GM21619 (cell line): ENCODE measurements around the gene ZBTB11.
"Not testable (repeated sequence)": the region's sequence is repeated elsewhere in the genome, so short reads cannot be mapped to it uniquely, and the experiment has no call there.

Experiments used
- ATAC-seq: cut with Tn5 transposase; IDR thresholded peaks from one replicate; pipeline ENCODE4 v1.9.1; 2021; ENCODE audit not compliant: unreplicated experiment

ZBTB11 gene, protein sequence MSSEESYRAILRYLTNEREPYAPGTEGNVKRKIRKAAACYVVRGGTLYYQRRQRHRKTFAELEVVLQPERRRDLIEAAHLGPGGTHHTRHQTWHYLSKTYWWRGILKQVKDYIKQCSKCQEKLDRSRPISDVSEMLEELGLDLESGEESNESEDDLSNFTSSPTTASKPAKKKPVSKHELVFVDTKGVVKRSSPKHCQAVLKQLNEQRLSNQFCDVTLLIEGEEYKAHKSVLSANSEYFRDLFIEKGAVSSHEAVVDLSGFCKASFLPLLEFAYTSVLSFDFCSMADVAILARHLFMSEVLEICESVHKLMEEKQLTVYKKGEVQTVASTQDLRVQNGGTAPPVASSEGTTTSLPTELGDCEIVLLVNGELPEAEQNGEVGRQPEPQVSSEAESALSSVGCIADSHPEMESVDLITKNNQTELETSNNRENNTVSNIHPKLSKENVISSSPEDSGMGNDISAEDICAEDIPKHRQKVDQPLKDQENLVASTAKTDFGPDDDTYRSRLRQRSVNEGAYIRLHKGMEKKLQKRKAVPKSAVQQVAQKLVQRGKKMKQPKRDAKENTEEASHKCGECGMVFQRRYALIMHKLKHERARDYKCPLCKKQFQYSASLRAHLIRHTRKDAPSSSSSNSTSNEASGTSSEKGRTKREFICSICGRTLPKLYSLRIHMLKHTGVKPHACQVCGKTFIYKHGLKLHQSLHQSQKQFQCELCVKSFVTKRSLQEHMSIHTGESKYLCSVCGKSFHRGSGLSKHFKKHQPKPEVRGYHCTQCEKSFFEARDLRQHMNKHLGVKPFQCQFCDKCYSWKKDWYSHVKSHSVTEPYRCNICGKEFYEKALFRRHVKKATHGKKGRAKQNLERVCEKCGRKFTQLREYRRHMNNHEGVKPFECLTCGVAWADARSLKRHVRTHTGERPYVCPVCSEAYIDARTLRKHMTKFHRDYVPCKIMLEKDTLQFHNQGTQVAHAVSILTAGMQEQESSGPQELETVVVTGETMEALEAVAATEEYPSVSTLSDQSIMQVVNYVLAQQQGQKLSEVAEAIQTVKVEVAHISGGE

DNA sequence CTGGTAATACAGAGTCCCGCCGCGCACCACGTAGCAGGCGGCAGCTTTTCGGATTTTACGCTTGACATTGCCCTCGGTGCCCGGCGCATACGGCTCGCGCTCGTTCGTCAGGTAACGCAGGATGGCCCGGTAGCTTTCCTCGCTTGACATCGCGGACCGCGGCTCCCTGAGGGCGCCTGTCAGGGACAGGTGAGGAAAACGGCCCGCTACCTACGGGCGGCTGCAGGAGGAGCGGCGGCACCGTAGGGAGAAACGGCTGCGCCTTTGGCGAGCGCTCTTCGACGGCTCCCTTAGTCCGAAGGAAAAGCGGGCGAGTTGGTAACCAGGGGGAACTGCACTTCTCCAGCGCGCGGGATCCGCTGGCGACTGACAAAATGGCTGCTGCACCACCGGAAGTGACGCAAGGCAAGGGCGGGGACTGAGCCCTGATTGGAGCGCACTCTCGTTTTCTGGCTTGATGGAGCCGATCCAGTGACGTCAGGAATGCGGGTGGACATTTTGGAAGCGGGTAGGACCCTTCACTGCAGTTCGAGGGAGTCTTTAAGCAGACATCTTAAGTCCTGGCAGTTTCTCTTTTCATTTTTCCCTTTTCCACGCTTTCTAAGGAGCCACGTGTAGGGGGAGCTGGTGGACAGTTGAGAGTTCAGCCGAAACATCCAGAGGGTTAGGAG is at the start of gene ZBTB11:
TSS of gene ZBTB11 (minus strand) at position 368 of the 671 bp plus-strand sequence. CDS start at position 150, 218 bp downstream.
- ATAC-seq, result peak; percentile 76

DNA sequence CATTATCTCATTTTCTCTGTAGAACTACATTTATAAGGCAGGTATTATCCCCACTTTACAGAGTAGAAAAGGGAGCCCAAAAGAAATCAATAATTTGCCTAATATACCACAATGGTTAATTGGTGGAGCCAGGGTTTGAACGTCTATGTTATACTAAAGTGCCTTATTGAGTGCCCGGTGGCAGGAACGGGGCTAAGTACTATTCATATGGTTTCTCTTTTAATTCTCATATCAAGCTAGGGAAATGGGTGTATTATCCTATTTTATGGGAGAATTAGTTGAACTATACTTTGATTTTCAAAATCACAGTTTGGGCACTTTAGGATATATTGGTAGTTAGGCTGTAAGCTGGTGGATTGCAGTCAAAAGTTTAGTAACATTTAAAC is 49.0 kb upstream of the ZBTB11 start:
- no peak for ATAC-seq

DNA sequence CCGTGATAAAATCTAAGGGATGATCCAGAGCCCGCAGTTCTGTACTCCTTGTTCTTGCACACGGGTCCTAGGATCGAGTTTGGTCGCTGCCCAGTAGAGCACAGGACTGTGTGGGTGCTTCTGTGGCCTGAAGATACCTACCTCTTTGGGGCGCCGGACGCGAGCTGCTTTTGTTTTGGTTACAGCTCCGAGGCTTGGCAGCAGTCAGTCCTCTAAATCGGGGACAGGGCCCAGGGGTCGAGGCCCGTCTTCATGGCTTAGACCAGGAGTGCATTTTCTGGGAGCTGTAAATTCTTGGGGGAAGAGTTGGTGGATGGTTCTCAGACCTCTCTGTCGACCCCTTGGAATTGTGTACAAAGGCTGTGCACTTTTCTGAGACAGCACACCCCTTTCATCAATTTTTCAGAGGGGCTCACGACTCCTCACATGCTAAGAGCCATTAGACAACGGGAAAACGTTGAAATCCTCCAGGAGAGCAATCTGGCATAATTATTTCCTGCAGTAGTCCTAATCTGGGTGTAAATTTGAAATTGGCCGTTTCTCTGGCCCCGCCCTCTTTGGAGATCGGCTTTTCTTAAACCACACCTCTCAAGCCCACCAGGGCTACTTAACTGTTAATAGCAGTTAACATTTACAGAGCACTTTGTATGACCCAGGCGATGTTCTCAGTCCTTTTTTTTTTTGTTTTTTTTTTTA is 48.4 kb upstream of the ZBTB11 start:
- peak; percentile 10 for ATAC-seq

DNA sequence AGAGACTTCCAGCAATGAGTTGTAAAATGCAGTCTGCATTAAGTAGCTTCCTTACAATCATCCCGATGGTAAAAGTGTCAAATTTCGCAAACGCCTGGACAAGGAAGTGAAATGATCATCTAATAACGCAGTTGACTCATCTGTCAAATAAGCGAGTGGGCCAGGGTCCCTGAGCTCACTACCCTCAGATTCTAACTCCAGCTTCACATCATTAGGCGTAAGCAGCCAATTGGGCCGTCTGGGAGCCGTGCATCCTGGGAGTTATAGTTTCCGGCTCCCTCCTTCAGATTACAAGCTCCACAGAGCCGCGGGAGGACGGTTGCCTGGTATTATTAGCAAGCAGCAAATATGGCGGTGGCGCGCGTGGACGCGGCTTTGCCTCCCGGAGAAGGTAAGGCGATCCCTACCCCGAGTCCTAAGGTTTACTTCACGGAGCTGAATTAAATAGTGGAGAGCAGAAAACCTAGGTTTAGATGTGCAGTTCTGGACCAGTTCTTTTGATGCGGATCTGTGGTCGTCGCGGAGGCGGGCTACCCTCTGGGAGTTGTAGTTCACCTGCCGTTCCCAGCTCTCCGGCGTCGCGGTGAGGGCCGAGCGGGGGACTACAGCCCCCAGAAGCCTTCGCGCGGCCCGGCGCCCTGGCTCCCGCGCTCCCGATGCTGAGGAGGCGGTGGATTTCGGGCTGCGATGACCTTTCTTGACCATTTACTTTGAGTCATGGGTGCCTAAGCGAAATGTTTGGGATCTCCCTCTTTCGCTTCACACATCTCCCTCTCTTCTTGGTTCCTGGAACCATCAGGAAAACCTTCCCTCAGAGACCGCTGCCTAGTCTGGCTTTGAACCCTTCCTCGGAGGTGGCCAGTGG is 47.6 kb upstream of the ZBTB11 start, which contains the start of gene CEP97:
TSS of gene CEP97 (plus strand) at position 286 of the 865 bp plus-strand sequence. CDS start at position 349, 63 bp downstream.
- peak; percentile 83 for ATAC-seq

DNA sequence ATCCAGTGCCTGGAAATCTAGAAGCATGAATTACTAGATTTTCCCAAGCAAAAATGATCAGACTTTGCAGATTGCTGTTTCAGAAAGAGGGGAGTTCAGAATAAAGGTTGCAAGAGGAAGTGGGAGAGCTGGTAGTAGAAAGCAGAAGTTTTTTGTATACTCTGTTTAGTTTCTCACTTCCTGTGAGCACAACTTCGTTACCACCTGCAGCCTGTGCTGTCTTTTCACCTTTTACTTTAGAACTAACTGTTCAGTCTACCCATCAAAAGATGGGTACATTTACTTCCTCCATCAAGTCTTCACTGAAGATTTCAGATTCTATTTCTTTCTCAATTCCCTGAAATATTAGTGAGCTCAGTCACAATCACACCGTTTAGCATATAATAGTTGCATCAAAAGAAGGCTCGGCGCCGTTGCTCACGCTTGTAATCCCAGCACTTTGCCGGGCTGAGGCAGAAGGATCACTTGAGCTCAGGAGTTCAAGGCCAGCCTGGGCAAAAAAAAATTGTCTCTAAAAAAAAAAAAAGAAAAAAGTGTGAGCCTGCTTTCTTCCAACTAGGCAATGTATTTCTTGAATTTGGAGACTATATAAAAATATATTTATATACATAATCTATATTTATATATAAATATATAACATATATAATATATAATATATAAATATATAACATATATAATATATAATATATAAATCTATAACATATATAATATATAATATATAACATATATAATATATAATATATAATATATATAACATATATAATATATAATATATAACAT is 45.7 kb upstream of the ZBTB11 start:
- peak; percentile 50 for ATAC-seq

DNA sequence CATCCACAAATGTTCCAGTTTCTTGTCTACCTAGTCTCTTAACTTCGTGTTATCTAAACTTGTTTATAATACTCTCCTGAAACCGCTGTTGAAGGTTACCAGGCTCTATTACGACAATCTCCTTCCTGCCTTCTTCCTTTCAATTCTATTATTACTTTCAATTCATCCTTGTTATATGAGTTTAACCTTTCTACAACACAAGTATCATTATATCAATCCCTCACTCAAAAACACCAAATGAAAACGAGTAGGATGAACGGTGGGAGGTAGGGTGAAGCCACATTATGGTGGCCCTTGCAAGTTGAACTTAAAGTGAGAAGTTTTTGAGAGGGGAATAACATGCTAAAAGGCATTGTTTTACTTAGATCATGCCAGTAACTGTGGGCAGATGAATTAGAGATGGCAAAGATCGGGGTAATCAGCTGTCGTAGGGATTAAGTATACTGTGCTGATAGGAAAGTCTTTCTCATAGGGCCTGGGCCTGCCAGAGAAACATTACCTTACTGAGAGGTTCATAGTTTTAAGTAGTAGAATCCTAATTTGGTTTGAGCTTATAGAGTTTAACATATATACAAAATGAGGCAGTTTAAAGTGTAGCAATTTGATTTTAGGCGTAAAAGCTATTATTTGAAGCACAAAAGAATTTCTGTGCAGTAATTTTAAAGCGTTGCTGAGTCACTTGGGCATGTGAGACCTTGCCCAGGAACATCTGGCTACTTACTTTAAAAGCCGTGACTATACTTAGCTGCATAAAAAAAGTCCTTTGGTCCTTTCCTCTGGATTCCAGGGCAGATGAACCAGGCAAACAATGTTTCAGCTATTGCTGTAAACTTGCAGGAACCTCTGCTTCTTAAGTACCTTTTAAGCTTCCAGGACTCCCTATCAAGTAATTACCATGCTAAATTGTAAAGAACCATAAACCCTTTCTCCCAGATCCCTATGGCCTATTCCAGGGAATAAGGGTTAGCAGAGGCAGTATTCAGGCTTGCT is 44.2 kb upstream of the ZBTB11 start:
- ATAC-seq, result no peak

DNA sequence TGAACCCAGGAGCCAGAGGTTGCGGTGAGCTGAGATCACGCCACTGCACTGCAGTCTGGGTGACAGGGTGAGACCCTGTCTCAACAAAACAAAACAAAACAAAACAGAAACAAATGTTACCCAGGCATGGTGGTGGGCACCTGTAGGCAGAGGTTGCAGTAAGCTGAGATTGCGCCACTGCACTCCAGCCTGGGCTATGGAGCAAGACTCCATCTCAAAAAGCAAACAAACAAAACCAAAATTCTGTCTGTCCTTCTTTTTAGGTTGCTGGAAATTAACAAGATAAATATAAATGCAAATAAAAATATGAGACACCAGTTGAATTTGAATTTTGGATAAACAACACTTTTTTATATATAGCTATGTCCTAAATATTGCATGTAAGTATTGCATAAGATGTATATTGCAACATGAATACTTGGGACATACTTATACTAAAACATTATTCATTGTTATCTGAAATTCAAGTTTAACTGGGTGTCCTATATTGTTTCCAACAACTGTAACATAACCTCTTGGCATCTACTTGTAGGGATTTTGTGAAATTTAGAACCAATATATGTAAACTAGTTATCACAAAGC is 42.8 kb upstream of the ZBTB11 start:
- no peak for ATAC-seq

DNA sequence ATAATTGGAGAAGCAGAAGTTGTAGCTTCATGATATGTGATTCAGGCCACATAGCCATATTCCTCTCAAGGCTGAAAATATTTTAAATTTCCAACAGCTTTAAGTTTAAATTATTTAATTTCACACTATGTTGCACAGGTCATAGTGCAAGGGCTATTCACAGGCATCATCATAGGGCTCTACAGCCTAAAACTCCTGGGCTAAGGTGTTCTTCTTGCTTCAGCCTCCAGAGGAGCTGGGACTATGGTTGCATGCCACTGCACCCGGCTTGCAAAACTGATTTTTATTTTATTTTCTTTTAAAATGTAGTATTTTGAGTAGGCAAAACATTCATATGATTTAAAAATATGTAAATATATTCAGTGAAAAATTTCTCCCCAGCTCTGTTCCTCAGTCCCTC is 41.5 kb upstream of the ZBTB11 start:
- ATAC-seq, result no peak

DNA sequence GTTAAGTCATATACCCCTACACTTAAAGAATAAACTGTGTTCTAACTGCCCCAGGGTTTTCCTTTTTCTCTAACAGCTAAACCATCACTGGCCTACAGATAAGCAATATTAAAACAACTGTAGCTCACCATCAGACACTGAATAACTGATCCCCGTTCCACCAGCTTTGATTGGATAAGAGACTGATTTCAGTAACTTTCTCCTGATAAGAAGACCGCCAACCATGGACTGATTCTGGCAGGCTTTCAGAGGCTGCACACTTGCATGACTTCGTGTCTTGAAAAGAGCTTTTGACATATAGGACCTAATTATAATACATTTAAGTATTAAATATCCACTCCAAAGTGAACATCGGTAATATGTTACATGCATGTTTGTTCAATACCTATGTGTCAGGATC is 32.2 kb upstream of the ZBTB11 start:
- no peak for ATAC-seq

DNA sequence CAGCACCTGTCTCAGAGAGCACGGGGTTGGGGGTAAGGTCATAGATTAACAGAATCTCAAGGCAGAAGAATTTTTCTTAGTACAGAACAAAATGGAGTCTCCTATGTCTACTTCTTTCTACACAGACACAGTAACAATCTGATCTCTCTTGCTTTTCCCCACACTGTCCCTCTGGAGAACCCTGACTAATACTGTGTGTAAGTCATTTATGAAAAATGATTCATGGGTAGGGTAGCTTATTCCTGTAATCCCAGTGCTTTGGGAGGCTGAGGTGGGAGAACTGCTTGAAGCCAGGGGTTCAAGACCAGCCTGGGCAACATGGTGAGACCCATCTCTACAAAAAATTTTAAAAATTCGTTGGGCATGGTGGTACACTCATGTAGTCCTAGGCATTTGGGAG is 27.7 kb upstream of the ZBTB11 start:
- ATAC-seq, result not testable (repeated sequence)

DNA sequence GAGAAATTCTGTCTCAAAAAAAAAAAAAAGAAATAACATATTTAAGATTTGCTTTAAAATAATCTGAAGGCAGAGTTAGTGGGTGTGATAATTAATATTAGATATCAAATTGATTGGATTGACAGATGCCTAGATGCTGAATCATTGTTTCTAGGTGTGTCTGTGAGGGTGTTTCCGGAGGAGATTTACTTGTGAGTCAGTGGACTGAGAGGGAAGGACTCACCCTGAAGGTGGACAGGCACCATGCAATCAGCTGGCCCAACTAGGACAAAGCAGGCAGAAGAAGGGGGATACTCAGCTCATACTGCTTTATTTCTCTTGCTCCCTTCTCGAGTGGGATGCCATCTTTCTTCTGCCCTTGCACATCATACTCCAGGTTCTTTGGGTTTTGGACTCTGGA is 26.2 kb upstream of the ZBTB11 start:
- no peak for ATAC-seq

DNA sequence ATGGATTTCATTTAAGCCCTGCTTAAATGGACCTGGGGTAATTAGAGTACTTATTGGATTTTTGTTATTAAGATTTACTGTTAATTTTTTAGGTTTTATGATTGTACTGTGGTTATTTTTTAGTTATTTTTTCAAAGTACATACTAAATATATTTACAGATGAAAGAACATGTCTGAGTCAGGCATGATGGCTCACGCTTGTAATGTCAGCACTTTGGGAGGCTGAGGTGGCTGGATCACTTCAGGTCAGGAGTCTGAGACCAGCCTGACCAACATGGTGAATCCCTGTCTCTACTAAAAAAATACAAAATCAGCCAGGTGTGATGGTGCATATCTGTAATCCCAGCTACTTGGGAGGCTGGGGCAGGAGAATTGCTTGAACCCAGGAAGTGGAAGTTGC is 25.8 kb upstream of the ZBTB11 start:
- ATAC-seq, result no peak

DNA sequence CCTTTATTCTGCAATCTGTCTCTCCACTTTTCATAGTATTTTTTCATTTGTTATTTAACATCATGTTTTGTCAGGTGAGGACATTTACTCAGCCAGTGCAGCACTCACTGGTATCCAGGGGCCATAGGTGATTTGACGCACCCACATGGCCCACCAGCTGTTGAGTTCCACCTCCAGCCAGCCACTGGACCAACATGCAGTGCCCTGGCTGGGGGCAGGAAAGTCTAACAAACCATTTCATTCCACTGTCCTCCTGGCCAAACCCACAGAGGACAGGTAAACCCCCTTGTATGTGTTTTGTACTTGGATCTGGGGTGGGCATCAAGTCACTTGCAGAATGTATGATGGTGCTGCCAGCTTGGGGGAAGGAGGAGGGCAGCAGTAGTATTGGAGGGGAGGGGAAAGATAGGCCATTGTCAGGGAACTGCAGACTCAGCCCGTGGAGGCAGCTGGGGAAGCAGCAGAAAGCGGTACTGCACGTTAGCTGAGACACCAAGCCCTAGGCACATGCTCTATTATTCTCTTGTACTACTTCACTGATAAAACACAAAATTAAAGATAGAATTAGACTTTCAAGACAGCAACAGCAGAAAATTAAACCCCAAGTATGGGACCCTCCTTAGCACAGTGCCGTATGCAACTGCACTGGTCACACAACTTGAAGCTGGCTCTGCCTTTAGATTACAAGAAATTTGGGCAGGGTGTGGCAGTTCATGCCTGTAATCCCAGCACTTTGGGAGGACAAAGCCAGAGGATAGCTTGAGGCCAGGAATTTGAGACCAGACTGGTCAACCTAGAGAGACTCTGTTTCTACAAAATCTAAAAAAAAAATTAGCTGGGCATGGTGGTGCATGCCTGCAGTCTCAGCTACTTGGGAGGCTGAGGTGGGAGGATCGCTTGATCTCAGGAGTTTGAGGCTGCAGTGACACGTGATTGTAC is 25.0 kb upstream of the ZBTB11 start:
- ATAC-seq, result no peak

DNA sequence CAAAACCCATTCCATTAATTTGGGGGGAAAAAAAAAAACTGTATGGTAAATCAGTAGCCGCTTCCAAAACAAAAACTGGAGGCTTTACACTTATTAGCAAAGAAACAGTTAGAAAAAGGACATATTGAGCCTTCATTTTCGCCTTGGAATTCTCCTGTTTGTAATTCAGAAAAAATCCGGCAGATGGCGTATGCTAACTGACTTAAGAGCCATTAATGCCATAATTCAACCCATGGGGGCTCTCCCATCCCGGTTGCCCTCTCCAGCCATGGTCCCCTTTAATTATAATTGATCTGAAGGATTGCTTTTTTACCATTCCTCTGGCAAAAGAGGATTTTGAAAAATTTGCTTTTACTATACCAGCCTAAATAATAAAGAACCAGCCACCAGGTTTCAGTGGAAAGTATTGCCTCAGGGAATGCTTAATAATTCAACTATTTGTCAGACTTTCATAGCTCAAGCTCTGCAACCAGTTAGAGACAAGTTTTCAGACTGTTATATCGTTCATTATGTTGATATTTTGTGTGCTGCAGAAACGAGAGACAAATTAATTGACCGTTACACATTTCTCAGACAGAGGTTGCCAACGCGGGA is 18.9 kb upstream of the ZBTB11 start:
- no peak for ATAC-seq

DNA sequence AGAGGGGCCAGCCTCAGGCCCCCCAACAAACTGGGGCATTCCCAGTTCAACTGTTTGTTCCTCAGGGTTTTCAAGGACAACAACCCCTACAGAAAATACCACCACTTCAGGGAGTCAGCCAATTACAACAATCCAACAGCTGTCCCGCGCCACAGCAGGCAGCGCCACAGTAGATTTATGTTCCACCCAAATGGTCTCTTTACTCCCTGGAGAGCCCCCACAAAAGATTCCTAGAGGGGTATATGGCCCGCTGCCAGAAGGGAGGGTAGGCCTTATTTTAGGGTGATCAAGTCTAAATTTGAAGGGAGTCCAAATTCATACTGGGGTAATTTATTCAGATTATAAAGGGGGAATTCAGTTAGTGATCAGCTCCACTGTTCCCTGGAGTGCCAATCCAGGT is 17.9 kb upstream of the ZBTB11 start:
- not testable (repeated sequence) for ATAC-seq

DNA sequence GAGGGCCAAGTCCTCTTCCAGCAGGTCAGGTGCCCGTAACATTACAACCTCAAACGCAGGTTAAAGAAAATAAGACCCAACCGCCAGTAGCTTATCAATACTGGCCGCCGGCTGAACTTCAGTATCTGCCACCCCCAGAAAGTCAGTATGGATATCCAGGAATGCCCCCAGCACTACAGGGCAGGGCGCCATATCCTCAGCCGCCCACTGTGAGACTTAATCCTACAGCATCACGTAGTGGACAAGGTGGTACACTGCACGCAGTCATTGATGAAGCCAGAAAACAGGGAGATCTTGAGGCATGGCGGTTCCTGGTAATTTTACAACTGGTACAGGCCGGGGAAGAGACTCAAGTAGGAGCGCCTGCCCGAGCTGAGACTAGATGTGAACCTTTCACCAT is 16.6 kb upstream of the ZBTB11 start:
- peak; percentile 83 for ATAC-seq
